ENCODE data around the gene PCMTD2.

Gene PCMTD2

GRCh38 chr20:64211874-64212658, 43.5 kb upstream of the PCMTD2 start:
- H3K4me1 ChIP-seq (ENCODE audit: control insufficient read depth, insufficient read depth, low read length): no peaks in the 10 kb centered on the region
- POLR2A ChIA-PET: no interaction called here
- no peak overlapping the region for H3K4me3 ChIP-seq (ENCODE audit: low read depth, low read length)
- TF ChIP-seq ZNF214 (tag by site-specific recombination; IDR thresholded peaks at IDR 0.05; ENCODE audit: borderline replicate concordance) (no peak), ZNF133 (tag by site-specific recombination; IDR thresholded peaks at IDR 0.05) (no peak), GLIS1 (tag by site-specific recombination; IDR thresholded peaks at IDR 0.05) (peak; percentile 18; the same call in 1 of the 2 replicates), ZBTB48 (tag by site-specific recombination; IDR thresholded peaks at IDR 0.05) (no peak), HOXC10 (CRISPR knock-in tag; IDR thresholded peaks at IDR 0.05) (no peak), ZNF426 (tag by site-specific recombination; IDR thresholded peaks at IDR 0.05) (no peak)
- H3K27ac ChIP-seq (ENCODE audit: extremely low read depth, low read depth, low read length): no peak overlapping the region
- no peaks in the 10 kb centered on the region for H3K9me3 ChIP-seq (ENCODE audit: control insufficient read depth, insufficient read depth, low read depth, low read length)
- no peaks in the 10 kb centered on the region for H3K36me3 ChIP-seq (ENCODE audit: control insufficient read depth in 2 of 2, insufficient read depth in 1 of 2, low read length in 2 of 2)
- CTCF ChIA-PET: interaction anchor here (0.6 to 1.1 kb wide), 2 partner anchors 12 to 133 kb away, joined by 3 to 4 read pairs; partner anchors contain the start of gene RGS19

GRCh38 chr20:64212755-64213154, 42.8 kb upstream of the PCMTD2 start:
- no peak overlapping the region for H3K4me3 ChIP-seq (ENCODE audit: low read depth, low read length)
- H3K4me1 ChIP-seq (ENCODE audit: control insufficient read depth, insufficient read depth, low read length): no peaks in the 10 kb centered on the region
- no peaks in the 10 kb centered on the region for H3K36me3 ChIP-seq (ENCODE audit: control insufficient read depth in 2 of 2, insufficient read depth in 1 of 2, low read length in 2 of 2)
- TF ChIP-seq ZNF18 (tag by site-specific recombination; IDR thresholded peaks at IDR 0.05): no peak
- no peak overlapping the region for H3K27ac ChIP-seq (ENCODE audit: extremely low read depth, low read depth, low read length)
- ChIA-PET POLR2A (no interaction called here), CTCF (interaction anchor here (1.1 kb wide), 1 partner anchor 11 kb away, joined by 4 read pairs; no protein-coding TSS in a partner anchor)
- no peaks in the 10 kb centered on the region for H3K9me3 ChIP-seq (ENCODE audit: control insufficient read depth, insufficient read depth, low read depth, low read length)

- Histone ChIP-seq H3K36me3 (ENCODE audit: control insufficient read depth in 2 of 2, insufficient read depth in 1 of 2, low read length in 2 of 2) (no peaks in the 10 kb centered on the region), H3K4me1 (ENCODE audit: control insufficient read depth, insufficient read depth, low read length) (no peaks in the 10 kb centered on the region)
Observed at GRCh38 chr20:64214113-64214512, 41.4 kb upstream of the PCMTD2 start.

More at GRCh38 chr20:64214113-64214512, 41.4 kb upstream of the PCMTD2 start:
- Histone ChIP-seq H3K4me3 (ENCODE audit: low read depth, low read length) (no peak overlapping the region), H3K9me3 (ENCODE audit: control insufficient read depth, insufficient read depth, low read depth, low read length) (no peaks in the 10 kb centered on the region), H3K27ac (ENCODE audit: extremely low read depth, low read depth, low read length) (no peak overlapping the region)
- TF ChIP-seq GLIS2 (tag by site-specific recombination; IDR thresholded peaks at IDR 0.05) (no peak), PRDM4 (tag by site-specific recombination; IDR thresholded peaks at IDR 0.05) (no peak), ZNF658 (tag by site-specific recombination; IDR thresholded peaks at IDR 0.05) (no peak), ZNF155 (tag by site-specific recombination; IDR thresholded peaks at IDR 0.05) (no peak), ZNF514 (tag by site-specific recombination; IDR thresholded peaks at IDR 0.05) (no peak), REPIN1 (tag by site-specific recombination; IDR thresholded peaks at IDR 0.05; ENCODE audit: low read depth) (no peak), ZNF791 (tag by site-specific recombination; IDR thresholded peaks at IDR 0.05) (no peak), ZNF239 (tag by site-specific recombination; IDR thresholded peaks at IDR 0.05) (no peak), ZNF362 (tag by site-specific recombination; IDR thresholded peaks at IDR 0.05) (no peak), SETDB1 (IDR thresholded peaks at IDR 0.05; ENCODE audit: insufficient read length, low read length) (no peak), KLF9 (tag by site-specific recombination; IDR thresholded peaks at IDR 0.05; ENCODE audit: low read depth) (no peak), ZBTB21 (tag by site-specific recombination; IDR thresholded peaks at IDR 0.05) (no peak), ZBTB20 (tag by site-specific recombination; IDR thresholded peaks at IDR 0.05) (no peak)
- CTCF ChIA-PET: interaction anchor here (0.6 kb wide), 1 partner anchor 72 kb away, joined by 3 read pairs; no protein-coding TSS in a partner anchor
- POLR2A ChIA-PET: no interaction called here
